Stimulated activated CD8-positive, alpha-beta memory T cell treated with anti-CD3 and anti-CD28 coated beads, Interleukin-15, amount 100 ng/mL, for 24 hours (primary cell): ENCODE data around the gene CUX1.
"Not testable (repeated sequence)": the region's sequence is repeated elsewhere in the genome, so short reads cannot be mapped to it uniquely, and the experiment has no call there.

Source experiments
- DNase-seq: peaks from one replicate; pipeline ENCODE4 v3.0.0-alpha.2; 2020; ENCODE audit warnings: low read depth

CUX1 gene

GRCh38 chr7:102099474-102099873, 282.0 kb downstream of the CUX1 start:
- DNase-seq, result no peak

- no peak for DNase-seq
Measured at GRCh38 chr7:102101111-102101551, 283.7 kb downstream of the CUX1 start.

GRCh38 chr7:102101926-102102325, 284.5 kb downstream of the CUX1 start:
- no peak for DNase-seq

GRCh38 chr7:102103027-102103372, 285.6 kb downstream of the CUX1 start:
- no peak for DNase-seq

- no peak for DNase-seq
Measured at GRCh38 chr7:102104245-102104644, 286.8 kb downstream of the CUX1 start.

- no peak for DNase-seq
Measured at GRCh38 chr7:102106625-102107024, 289.2 kb downstream of the CUX1 start.

- no peak for DNase-seq
Measured at GRCh38 chr7:102107474-102108104, 290.2 kb downstream of the CUX1 start.

GRCh38 chr7:102111061-102112041, 293.9 kb downstream of the CUX1 start:
- no peak for DNase-seq

- no peak for DNase-seq
Measured at GRCh38 chr7:102115181-102115580, 297.8 kb downstream of the CUX1 start.

GRCh38 chr7:102115931-102116330, 298.5 kb downstream of the CUX1 start:
- DNase-seq, result no peak

GRCh38 chr7:102117743-102118142, 300.3 kb downstream of the CUX1 start:
- no peak for DNase-seq

- no peak for DNase-seq
Measured at GRCh38 chr7:102119213-102119651, 301.8 kb downstream of the CUX1 start.

GRCh38 chr7:102119925-102120324, 302.5 kb downstream of the CUX1 start:
- DNase-seq, result no peak

GRCh38 chr7:102120666-102121195, 303.3 kb downstream of the CUX1 start:
- DNase-seq, result no peak

- DNase-seq, result no peak
Measured at GRCh38 chr7:102122026-102122425, 304.6 kb downstream of the CUX1 start.

- DNase-seq, result no peak
Measured at GRCh38 chr7:102125127-102125596, 307.7 kb downstream of the CUX1 start.

- DNase-seq, result no peak
Measured at GRCh38 chr7:102128303-102128702, 310.9 kb downstream of the CUX1 start.

GRCh38 chr7:102129636-102130370, 312.4 kb downstream of the CUX1 start:
- no peak for DNase-seq

- DNase-seq, result no peak
Measured at GRCh38 chr7:102132209-102132752, 314.9 kb downstream of the CUX1 start.

GRCh38 chr7:102138676-102139075, 321.2 kb downstream of the CUX1 start:
- DNase-seq, result no peak

GRCh38 chr7:102140952-102141370, 323.5 kb downstream of the CUX1 start:
- no peak for DNase-seq

GRCh38 chr7:102142433-102142832, 325.0 kb downstream of the CUX1 start:
- DNase-seq, result not testable (repeated sequence)
